Neural cell (in vitro differentiated cells): Measurements from ENCODE around the gene NME4. TPM values are rescaled to one million over a fixed set of nuclear protein-coding genes. Genes with fewer than 3 reads are reported as not detected.

Experiments
- H2AFZ ChIP-seq: fragments of 200-600, 300-800 bp; sonication (generic), shearing (Covaris generic); 2 replicates; pipeline ENCODE4 v1.6.0; 2014; ENCODE audit warnings: low read depth, mild to moderate bottlenecking, antibody characterized with exemption, low read length, moderate library complexity
- H3F3A ChIP-seq: fragments of 200-600 bp; shearing (Covaris generic); 2 replicates; pipeline ENCODE4 v1.6.1; 2016; ENCODE audit warnings: mild to moderate bottlenecking, moderate library complexity, mixed read lengths, antibody characterized with exemption, low read length; ENCODE audit not compliant: insufficient read depth, poor library complexity, severe bottlenecking
- H3K27ac ChIP-seq: fragments of 200-600, 300-800 bp; sonication (generic), shearing (Covaris generic); 2 replicates; pipeline ENCODE4 v1.5.1; 2014; ENCODE audit warnings: mild to moderate bottlenecking, low read length, moderate library complexity
- H3K27me3 ChIP-seq: fragments of 300-800, 200-600 bp; sonication (generic), shearing (Covaris generic); 2 replicates; pipeline ENCODE4 v1.6.0; 2014; ENCODE audit warnings: mild to moderate bottlenecking, low read depth, low read length, moderate library complexity; ENCODE audit not compliant: insufficient read depth
- H3K36me3 ChIP-seq: fragments of 300-800, 200-600 bp; sonication (generic), shearing (Covaris generic); 2 replicates; pipeline ENCODE4 v1.5.1; 2014; ENCODE audit warnings: mild to moderate bottlenecking, antibody characterized with exemption, low read length, moderate library complexity; ENCODE audit not compliant: insufficient read depth
- H3K4me2 ChIP-seq: fragments of 300-800, 200-600 bp; sonication (generic), shearing (Covaris generic); 2 replicates; pipeline ENCODE4 v1.6.0; 2014; ENCODE audit warnings: mild to moderate bottlenecking, low read length
- H3K4me3 ChIP-seq: fragments of 300-800, 200-600 bp; sonication (generic), shearing (Covaris generic); 2 replicates; pipeline ENCODE4 v1.5.1; 2014; ENCODE audit warnings: mild to moderate bottlenecking, low read length, moderate library complexity
- H3K79me2 ChIP-seq: fragments of 200-600 bp; shearing (Covaris generic); replicated peaks from 2 replicates; pipeline ENCODE4 v1.6.0; 2014; ENCODE audit warnings: mild to moderate bottlenecking, low read length, moderate library complexity; ENCODE audit not compliant: insufficient read depth
- H3K9ac ChIP-seq: fragments of 300-800, 200-600 bp; sonication (generic), shearing (Covaris generic); 2 replicates; pipeline ENCODE4 v1.6.1; 2016; ENCODE audit warnings: mild to moderate bottlenecking, low read length, mixed read lengths
- H3K9me2 ChIP-seq: fragments of 200-600 bp; shearing (Covaris generic); 2 replicates; pipeline ENCODE4 v1.6.1; 2016; ENCODE audit warnings: mild to moderate bottlenecking, low read length, mixed read lengths; ENCODE audit not compliant: insufficient read depth
- H3K9me3 ChIP-seq: fragments of 200-600, 300-800 bp; sonication (generic), shearing (Covaris generic); 2 replicates; pipeline ENCODE4 v1.6.1; 2016; ENCODE audit warnings: mild to moderate bottlenecking, mixed run types, low read length, moderate library complexity, mixed read lengths
- H4K20me1 ChIP-seq: fragments of 200-600 bp; shearing (Covaris generic); 2 replicates; pipeline ENCODE4 v1.6.1; 2016; ENCODE audit warnings: mild to moderate bottlenecking, mixed run types; ENCODE audit not compliant: insufficient read depth
- EP300 ChIP-seq: fragments of 450-650 bp; conservative IDR thresholded peaks from 2 replicates; pipeline ENCODE4 v1.6.1; 2014; ENCODE audit warnings: antibody characterized with exemption, mild to moderate bottlenecking, moderate library complexity; ENCODE audit not compliant: poor library complexity, severe bottlenecking
- EZH2 ChIP-seq: fragments of 200-600, 300-800 bp; shearing (Covaris generic), sonication (generic); IDR thresholded peaks from 2 replicates; pipeline ENCODE4 v1.6.1; 2014; ENCODE audit warnings: antibody characterized with exemption, low read length, borderline replicate concordance, mild to moderate bottlenecking; ENCODE audit not compliant: insufficient read depth, poor library complexity, severe bottlenecking
- MXI1 ChIP-seq: fragments of 450-650 bp; conservative IDR thresholded peaks from 2 replicates; pipeline ENCODE4 v1.6.1; 2014; ENCODE audit warnings: antibody characterized with exemption, mild to moderate bottlenecking; ENCODE audit not compliant: poor library complexity, severe bottlenecking
- POLR2AphosphoS5 ChIP-seq: IDR thresholded peaks from 2 replicates; pipeline ENCODE4 v1.6.1; 2012
- RAD21 ChIP-seq: fragments of 450-650 bp; conservative IDR thresholded peaks from 2 replicates; pipeline ENCODE4 v1.6.1; 2014; ENCODE audit warnings: antibody characterized with exemption, mild to moderate bottlenecking, moderate library complexity
- SMC3 ChIP-seq: fragments of 450-650 bp; conservative IDR thresholded peaks from 2 replicates; pipeline ENCODE4 v1.6.1; 2014; ENCODE audit warnings: antibody characterized with exemption, mild to moderate bottlenecking, moderate library complexity; ENCODE audit not compliant: poor library complexity
- TAF1 ChIP-seq: IDR thresholded peaks from 2 replicates; pipeline ENCODE4 v1.6.1; 2012; ENCODE audit warnings: low read depth
- polyA plus RNA-seq: library from polyadenylated mRNA; depleted of rRNA; stranded (reverse); fragments of >200 nt; gene quantifications from 2 replicates; pipeline ENCODE4 v1.2.3, GENCODE V29; 2014
- TF ChIP-seq, protein P1 (sequence below): fragments of 450-650 bp; IDR thresholded peaks from 2 replicates; pipeline ENCODE4 v1.5.1; 2014; ENCODE audit warnings: antibody characterized with exemption, mild to moderate bottlenecking, moderate library complexity; ENCODE audit not compliant: poor library complexity, severe bottlenecking
- TF ChIP-seq, protein P2 (sequence below): IDR thresholded peaks from 2 replicates; pipeline ENCODE4 v1.6.1; 2012; ENCODE audit warnings: borderline replicate concordance

Gene NME4
- polyA plus RNA-seq, 1 donor from 2014 or later, result 65.2 TPM

DNA sequence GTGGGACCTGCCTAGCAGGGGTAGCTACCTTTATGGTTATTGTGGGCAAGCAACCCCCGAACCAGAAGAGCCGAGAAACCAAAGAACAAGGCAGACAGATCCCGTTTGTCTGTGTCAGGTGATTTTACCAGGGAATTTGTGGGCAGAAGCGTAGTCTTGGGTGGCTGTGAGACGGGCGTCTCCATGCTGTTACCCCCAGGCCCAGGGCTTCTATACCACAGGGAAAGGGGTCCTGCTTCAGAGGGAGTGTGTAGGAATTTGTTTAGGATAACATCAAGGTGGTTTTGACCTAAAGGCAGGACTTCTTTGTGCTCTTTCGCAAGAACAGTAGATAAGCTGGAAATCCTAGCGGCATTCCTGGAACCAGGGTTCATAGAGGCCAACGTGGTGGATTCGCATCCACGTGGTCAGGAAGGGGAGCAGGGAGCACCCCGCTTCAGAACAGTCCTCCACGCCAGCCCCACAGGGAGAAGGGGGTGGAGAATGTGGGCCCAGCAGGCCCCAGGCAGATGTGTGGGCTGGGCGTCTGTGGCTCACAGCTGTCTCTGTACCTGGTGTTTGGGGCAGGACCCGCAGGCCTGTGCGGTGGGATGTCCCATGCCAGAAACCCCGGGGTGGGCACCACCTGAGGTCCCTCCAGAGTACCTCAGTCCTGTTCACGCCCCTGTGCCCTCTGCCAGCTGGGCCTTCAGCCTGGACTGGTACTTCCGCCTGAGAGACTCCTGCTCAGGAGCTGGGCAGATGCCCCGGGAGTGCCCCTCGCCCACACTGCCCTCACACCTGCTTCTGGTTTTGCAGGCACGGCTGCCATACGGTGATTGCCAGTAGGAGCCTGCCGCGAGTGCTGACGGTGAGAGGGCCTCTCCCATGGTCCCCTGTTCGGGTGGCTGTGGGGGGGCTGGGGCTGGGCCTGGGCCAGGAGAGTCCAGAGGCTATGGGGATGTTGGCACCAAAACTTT lies 8.8 kb downstream of the NME4 start:
- no peak overlapping the region for H3K9ac ChIP-seq
- H3K9me3 ChIP-seq, result no peaks in the 10 kb centered on the region
- no peaks in the 10 kb centered on the region for H3F3A ChIP-seq
- H3K27ac ChIP-seq, result no peak overlapping the region
- no peak overlapping the region for H3K4me2 ChIP-seq
- H3K36me3 ChIP-seq, result no peaks in the 10 kb centered on the region
- no peak overlapping the region for H2AFZ ChIP-seq
- no peaks in the 10 kb centered on the region for H3K27me3 ChIP-seq
- TF ChIP-seq POLR2AphosphoS5 (no peak), TAF1 (no peak), SMC3 (no peak), MXI1 (no peak), EZH2 (no peak), RAD21 (no peak), EP300 (no peak)
- TF ChIP-seq, protein P1, sequence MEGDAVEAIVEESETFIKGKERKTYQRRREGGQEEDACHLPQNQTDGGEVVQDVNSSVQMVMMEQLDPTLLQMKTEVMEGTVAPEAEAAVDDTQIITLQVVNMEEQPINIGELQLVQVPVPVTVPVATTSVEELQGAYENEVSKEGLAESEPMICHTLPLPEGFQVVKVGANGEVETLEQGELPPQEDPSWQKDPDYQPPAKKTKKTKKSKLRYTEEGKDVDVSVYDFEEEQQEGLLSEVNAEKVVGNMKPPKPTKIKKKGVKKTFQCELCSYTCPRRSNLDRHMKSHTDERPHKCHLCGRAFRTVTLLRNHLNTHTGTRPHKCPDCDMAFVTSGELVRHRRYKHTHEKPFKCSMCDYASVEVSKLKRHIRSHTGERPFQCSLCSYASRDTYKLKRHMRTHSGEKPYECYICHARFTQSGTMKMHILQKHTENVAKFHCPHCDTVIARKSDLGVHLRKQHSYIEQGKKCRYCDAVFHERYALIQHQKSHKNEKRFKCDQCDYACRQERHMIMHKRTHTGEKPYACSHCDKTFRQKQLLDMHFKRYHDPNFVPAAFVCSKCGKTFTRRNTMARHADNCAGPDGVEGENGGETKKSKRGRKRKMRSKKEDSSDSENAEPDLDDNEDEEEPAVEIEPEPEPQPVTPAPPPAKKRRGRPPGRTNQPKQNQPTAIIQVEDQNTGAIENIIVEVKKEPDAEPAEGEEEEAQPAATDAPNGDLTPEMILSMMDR, result no peak
- TF ChIP-seq, protein P2, sequence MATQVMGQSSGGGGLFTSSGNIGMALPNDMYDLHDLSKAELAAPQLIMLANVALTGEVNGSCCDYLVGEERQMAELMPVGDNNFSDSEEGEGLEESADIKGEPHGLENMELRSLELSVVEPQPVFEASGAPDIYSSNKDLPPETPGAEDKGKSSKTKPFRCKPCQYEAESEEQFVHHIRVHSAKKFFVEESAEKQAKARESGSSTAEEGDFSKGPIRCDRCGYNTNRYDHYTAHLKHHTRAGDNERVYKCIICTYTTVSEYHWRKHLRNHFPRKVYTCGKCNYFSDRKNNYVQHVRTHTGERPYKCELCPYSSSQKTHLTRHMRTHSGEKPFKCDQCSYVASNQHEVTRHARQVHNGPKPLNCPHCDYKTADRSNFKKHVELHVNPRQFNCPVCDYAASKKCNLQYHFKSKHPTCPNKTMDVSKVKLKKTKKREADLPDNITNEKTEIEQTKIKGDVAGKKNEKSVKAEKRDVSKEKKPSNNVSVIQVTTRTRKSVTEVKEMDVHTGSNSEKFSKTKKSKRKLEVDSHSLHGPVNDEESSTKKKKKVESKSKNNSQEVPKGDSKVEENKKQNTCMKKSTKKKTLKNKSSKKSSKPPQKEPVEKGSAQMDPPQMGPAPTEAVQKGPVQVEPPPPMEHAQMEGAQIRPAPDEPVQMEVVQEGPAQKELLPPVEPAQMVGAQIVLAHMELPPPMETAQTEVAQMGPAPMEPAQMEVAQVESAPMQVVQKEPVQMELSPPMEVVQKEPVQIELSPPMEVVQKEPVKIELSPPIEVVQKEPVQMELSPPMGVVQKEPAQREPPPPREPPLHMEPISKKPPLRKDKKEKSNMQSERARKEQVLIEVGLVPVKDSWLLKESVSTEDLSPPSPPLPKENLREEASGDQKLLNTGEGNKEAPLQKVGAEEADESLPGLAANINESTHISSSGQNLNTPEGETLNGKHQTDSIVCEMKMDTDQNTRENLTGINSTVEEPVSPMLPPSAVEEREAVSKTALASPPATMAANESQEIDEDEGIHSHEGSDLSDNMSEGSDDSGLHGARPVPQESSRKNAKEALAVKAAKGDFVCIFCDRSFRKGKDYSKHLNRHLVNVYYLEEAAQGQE, result no peak
- no peaks in the 10 kb centered on the region for H4K20me1 ChIP-seq
- H3K79me2 ChIP-seq, result no peaks in the 10 kb centered on the region
- H3K4me3 ChIP-seq, result no peak overlapping the region
- no peaks in the 10 kb centered on the region for H3K9me2 ChIP-seq

DNA sequence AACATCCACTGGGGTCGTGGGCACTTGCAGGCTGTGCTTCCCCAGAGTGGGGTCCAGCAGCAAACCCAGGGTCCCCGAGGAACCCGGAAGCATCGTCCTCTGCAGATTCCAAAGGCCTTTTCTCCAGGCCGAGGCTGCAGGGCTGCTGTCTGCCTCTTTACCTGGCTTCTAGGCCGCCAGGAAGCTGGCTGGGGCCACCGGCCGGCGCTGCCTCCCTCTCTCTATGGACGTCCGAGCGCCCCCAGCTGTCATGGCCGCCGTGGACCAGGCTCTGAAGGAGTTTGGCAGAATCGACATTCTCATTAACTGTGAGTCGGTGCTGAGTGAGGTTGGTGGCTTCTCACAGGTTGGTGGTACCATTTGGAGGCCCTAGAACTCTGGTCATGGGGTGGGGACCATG lies 10.3 kb downstream of the NME4 start:
- Histone ChIP-seq H3K9ac (no peak overlapping the region), H3K4me3 (no peak overlapping the region), H2AFZ (no peak overlapping the region), H4K20me1 (no peaks in the 10 kb centered on the region), H3K4me2 (no peak overlapping the region), H3K27me3 (no peaks in the 10 kb centered on the region), H3K9me2 (no peaks in the 10 kb centered on the region), H3K9me3 (no peaks in the 10 kb centered on the region), H3K27ac (no peak overlapping the region), H3K79me2 (no peaks in the 10 kb centered on the region), H3K36me3 (no peaks in the 10 kb centered on the region), H3F3A (no peaks in the 10 kb centered on the region)
- TF ChIP-seq MXI1 (no peak), RAD21 (no peak), TAF1 (no peak), SMC3 (no peak), EP300 (no peak), POLR2AphosphoS5 (no peak), EZH2 (no peak)
- TF ChIP-seq, protein P2, result no peak
- TF ChIP-seq, protein P1, result no peak
